SH-SY5Y (cell line): ENCODE data around the gene MYORG.

Source experiments
- GATA2 ChIP-seq: IDR thresholded peaks from 2 replicates; pipeline ENCODE4 v1.6.1; 2011; ENCODE audit warnings: mild to moderate bottlenecking, low read depth, low read length
- GATA3 ChIP-seq: IDR thresholded peaks from 2 replicates; pipeline ENCODE4 v1.6.1; 2011; ENCODE audit warnings: low read depth, mild to moderate bottlenecking, low read length, moderate library complexity

DNA sequence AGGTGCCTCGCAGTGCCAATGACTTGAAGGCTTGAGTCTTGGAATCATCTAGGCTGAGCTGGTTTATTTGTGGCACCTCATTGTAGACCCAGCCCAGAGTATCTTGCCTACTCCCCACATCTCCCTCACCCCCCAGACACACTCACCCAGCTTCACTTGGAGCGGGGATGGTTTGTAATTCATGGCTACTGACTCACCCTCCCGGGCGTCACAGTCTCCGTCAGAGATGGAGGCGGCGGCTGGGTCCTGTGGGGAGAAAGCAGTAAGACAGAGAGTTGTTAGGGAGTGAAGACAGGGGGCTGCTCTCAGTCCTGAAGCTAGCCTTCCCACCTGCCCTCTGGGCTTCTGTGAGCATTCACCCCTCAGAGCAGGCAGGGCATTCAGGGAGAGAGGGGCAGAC, 29.0 kb upstream of the MYORG start:
- no peak for TF ChIP-seq GATA2
- no peak for TF ChIP-seq GATA3
